Germinal center (tissue), 1 donor: ENCODE measurements around the gene TCF25.
"Not testable (repeated sequence)": the region's sequence is repeated elsewhere in the genome, so short reads cannot be mapped to it uniquely, and the experiment has no call there.

Experiments used
- DNase-seq: peaks from one replicate; pipeline ENCODE4 v3.0.0; 2012; ENCODE audit warnings: mixed read lengths, low spot score

Gene TCF25

DNA sequence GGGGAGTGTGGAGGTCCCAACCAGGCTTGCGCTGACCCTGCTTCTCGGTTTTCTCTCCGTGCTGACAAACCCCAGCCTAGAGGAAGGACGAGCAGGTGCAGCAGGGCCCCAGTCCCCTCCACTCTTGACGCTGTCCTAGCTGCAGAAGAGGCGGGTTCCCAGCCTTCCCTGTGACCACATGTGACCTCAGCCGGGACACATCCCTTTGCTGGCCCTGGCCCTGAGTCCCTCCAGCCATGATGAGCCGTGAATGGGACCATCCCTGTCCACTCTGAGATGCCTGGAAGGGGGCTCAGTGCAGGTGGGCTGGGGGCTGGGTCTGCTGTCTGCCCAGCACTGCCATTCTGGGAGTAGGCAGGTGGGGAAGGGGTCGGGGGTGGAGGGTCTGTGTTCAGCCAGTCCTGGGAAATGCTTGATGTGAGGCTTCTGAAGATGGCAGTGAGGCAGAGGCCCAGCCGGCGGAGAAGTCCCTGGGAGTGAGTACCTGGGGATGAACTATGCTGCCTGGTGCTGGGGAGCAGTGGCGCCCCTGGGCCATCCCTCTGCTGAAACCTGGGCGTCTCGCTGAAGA is 47.8 kb downstream of the TCF25 start:
- DNase-seq = no peak

DNA sequence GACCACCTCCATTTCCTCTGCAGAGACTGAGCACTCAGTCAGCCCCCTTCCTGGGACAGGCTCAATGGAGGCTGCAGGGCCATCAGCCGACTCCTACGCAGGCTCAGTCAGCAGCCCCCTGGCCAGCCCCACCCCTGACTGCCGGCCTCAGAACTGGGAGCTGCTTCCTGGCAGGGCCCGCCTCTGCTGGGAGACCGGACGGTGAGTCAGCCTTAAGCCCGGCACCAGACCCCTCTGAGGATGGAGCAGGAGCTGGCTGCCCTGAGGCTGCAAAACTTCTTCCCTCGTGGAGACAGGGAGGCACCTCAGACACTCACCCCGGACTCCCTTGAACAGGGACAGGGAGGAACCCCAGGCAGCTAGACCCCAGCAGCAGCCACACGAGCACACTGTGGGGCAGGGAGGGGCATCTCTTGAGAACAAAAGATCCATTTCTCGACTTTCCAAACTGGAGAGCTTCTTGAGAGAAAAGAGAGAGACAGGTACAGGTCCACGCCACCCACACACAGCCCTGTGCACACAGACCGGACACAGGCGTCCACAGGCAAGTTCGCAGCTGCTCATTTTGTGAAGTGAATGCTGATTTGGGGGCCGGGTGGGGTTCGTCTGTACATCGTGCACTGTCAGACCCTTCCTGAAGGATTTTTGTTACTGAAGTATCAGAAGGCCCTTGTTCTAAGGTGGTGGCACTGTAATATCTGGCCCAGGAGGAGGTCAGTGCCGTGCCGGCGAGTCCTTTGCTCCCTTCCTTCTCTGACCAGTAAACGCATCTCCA is 48.5 kb downstream of the TCF25 start:
- DNase-seq = no peak

DNA sequence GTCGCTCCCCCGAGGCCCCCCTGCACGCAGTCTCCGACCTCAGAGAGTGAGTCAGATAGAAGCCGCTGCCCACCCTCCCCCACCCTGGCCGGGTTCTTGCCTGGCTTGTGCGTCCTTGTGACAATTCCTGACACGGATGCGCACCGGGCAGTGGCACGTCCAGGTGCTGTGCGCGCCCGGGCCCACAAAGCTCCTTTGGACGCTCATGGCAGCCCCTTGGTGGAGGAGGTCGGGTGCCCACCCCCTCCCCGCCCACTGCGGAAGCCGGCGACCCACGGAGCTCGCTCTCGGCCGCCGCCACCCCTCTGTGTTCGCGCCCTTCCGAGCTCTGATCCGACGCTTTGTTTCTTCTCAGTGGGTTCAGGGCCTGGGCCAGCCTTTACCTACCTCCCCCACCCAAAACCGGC is 49.1 kb downstream of the TCF25 start:
- no peak for DNase-seq

DNA sequence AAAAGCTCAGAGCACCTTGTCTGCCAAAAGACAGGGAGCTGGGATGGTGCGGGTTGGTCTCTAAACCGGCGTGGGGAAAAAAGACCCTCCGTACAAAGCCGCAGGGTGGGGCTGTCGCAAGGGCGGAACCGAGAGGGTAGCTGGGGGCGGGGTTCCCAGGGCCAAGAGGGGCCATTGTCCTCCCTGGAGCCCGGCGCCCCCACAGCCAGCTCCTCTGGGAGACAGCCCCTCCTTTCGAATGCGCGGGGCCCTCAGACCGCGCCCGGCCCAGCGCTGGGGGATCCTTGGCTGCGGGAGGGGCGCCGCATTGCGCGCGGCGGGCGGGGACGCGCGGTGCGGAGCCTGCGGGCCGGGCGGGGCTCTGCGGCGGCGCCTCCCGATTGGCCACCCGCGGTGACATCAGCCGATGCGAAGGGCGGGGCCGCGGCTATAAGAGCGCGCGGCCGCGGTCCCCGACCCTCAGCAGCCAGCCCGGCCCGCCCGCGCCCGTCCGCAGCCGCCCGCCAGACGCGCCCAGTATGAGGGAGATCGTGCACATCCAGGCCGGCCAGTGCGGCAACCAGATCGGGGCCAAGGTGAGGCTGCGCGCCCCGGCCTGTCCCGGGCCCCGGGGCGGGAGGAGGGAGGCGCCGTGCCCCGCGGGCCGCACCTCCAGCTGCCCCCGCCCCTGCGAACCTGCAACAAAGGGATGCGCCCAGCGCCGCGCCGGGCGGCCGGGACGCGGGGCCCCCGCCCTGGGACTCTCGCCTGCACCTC is 49.7 kb downstream of the TCF25 start, which contains the start of gene TUBB3:
Gene TUBB3, plus strand, starts transcription at position 459 of the 756 bp plus-strand sequence. Its CDS starts 60 bp downstream, at position 519.
- DNase-seq = peak; percentile 93

DNA sequence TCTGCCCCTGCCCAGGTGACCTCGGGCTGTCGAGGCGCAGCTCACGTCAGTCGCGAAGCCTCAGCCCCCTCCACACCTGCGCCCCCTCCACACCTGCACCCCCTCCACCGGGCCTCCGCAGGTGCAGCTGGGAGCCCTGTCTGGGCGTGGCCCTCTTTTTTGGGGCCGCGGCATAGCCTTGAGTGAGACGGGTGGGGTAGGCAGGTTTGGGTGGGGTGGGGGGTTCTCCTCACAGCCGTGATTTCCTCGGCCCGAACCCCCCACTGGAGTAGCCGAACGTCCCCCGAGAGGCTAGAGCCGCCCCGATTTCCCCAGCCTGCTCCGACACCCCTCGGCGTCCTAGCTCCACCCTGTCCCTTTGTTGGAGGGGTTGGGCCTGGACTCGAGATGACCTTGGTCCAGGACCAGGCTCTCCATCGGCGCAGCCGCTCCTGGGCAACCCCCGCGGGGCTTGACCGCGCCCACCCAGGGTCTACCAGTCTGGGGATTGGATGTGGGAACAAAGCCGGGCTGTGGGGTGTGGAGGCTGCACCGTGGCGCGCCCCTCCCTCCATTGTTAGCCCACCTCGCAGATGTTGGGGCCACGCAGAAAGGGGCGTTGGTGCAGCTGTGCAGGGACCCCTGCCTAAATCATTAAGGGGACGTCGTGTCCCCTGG is 50.4 kb downstream of the TCF25 start:
- DNase-seq = no peak

DNA sequence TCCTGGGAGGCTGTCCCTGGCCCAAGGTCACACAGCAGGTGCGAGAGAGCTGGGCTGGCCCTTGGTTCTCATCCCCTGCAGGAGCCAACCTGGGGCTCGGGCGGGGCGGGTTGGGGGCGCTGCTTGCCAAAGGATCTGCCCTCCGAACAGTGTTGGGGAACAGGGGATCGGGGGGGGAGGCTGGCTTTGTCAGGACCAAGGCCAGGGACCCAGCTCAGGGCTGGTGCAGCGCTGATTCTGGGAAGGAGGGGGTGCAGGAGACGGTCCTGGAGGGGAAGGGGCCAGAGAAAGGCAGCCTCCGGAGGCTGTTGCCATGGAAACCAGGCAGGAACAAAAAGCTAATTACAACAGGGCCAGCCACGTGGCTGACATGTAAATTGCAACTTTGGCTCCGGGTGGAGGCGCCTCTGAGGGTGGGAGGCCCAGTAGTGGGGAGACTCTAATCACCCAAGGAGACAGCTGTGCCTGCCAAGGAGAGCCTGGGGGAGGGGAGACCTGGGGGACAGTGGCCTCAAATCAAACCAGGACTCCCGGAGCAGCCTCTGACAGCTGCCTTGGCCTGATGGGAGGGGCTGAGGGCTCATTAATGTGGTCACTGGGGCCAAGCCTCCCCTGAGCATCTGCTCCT is 51.0 kb downstream of the TCF25 start:
- DNase-seq = peak; percentile 68

DNA sequence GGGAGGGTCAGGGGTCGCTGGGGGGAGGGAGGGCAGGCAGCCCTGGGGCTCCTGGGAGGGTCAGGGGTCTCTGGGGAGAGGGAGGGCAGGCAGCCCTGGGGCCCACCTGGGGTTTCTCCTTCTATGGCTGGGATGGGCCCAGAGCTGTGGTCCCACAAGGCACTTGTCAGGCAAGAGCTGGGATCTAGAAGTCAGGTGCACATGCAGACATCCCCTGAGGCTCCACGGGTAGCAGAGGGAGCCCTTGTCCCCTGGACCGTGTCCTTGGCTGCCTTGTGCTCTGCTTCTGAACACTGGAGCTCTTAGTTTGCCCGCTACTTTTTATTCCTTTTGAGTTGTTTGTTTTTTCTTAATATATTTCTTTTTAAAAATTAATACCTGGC is 51.5 kb downstream of the TCF25 start:
- DNase-seq = peak; percentile 62

DNA sequence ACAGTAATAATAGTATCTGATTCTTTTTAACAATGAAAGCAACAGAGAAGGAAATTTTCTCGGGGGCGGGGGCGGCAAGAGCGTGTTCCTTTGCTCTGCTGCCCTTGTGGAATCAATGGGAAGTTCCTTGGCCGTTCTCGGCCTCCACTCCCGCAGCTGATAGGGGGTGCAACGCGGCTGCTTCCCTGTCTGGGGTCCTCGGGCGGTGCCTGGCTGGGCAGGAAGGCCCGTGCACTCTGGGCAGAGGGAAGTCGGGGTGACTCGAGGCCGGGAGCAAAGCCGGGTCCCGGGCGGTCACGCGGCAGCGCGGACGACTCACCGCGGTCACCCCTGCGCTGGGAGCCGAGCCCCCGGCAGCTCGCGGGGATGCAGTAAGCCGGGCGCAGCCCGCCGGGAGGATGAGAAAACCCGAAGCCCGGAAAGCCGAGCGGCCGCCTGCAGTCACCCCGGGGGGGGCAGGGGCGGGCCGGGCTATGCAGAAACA is 52.2 kb downstream of the TCF25 start:
- DNase-seq = no peak

DNA sequence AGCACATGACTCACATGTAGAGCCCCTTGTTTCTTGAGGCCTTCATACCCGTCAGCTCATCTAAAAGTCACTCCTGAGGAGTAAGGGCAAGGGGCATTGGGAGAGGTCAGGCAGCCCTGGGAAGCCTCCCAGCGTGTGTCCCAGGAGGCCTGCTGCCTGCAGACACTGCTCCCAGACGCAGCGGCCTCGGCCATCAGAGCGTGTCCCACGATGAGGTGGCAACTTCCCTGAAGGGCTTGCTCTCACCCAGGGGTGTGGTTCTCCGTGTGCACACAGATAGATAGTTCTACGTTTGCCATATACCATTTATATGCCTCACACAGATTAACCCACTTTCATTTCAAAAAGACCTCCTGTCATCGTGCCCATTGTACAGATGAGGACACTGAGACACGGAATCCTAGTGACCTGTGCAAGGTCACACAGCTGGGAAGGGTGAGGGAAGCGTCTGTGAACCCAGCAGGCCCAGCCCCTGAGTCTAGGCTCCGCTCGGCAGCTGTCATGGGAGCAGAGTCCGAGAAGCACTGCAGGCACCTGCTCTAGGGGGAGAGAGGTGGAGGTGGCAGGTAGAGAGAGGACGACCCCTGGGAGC is 58.0 kb downstream of the TCF25 start:
- DNase-seq = no peak

DNA sequence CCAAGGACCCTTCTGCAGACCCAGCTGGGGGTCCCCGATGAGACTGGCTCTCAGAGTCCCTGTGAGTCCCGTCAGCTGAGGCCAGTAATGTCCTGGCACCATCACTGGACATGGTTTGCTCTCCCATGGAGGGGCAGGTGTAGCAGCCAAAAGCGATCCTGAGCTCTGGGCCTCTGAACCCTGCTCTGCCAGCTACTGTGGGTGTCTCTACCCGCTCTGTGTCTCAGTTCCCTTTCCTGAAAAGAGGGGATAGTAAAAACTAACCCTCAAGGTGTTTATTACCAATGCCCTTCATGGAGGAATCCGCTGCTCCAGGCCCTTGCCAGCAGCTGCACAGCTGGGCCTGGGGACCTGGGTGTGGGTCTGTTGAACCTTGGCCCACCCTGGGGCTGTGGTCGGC is 58.6 kb downstream of the TCF25 start:
- no peak for DNase-seq

DNA sequence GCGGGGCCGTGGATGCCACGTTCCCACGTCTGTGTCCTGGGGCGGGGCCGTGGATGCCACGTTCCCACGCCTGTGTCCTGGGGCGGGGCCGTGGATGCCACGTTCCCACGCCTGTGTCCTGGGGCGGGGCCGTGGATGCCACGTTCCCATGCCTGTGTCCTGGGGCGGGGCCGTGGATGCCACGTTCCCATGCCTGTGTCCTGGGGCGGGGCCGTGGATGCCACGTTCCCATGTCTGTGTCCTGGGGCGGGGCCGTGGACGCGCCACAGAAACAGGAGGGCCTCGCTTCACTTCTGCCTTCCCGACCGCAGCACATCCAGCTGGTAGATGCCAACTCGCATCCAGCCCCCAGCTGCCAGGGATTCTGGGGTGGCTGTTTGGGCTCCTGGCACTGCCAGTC is 60.6 kb downstream of the TCF25 start:
- not testable (repeated sequence) for DNase-seq

DNA sequence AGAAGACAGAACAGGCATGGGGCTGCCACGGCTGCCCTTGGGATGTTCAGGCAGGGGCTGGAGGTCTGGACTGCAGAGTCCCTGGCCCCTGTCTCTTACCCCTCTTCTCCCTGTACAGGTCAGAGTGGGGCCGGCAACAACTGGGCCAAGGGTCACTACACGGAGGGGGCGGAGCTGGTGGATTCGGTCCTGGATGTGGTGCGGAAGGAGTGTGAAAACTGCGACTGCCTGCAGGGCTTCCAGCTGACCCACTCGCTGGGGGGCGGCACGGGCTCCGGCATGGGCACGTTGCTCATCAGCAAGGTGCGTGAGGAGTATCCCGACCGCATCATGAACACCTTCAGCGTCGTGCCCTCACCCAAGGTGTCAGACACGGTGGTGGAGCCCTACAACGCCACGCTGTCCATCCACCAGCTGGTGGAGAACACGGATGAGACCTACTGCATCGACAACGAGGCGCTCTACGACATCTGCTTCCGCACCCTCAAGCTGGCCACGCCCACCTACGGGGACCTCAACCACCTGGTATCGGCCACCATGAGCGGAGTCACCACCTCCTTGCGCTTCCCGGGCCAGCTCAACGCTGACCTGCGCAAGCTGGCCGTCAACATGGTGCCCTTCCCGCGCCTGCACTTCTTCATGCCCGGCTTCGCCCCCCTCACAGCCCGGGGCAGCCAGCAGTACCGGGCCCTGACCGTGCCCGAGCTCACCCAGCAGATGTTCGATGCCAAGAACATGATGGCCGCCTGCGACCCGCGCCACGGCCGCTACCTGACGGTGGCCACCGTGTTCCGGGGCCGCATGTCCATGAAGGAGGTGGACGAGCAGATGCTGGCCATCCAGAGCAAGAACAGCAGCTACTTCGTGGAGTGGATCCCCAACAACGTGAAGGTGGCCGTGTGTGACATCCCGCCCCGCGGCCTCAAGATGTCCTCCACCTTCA is 61.5 kb downstream of the TCF25 start:
- DNase-seq = no peak

DNA sequence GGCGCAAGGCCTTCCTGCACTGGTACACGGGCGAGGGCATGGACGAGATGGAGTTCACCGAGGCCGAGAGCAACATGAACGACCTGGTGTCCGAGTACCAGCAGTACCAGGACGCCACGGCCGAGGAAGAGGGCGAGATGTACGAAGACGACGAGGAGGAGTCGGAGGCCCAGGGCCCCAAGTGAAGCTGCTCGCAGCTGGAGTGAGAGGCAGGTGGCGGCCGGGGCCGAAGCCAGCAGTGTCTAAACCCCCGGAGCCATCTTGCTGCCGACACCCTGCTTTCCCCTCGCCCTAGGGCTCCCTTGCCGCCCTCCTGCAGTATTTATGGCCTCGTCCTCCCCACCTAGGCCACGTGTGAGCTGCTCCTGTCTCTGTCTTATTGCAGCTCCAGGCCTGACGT is 62.2 kb downstream of the TCF25 start:
- DNase-seq = not testable (repeated sequence)

DNA sequence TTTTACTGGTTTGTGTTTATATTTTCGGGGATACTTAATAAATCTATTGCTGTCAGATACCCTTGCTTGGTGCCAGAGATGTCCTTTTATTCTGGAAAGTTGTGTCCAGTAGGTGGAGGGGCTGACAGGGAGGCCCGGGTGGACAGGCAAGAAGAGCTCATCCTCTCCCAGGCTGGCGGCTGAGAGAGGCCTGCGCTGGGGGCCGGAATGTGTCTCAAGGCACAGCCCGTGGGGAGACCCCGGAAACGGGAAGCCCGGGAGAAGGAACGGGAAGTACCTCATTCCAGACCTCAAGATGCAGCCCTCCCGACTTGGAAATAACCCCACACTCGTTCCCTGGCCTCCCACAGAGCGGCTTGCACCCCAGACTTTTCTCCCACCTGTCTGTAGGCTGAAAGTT is 62.6 kb downstream of the TCF25 start:
- no peak for DNase-seq

DNA sequence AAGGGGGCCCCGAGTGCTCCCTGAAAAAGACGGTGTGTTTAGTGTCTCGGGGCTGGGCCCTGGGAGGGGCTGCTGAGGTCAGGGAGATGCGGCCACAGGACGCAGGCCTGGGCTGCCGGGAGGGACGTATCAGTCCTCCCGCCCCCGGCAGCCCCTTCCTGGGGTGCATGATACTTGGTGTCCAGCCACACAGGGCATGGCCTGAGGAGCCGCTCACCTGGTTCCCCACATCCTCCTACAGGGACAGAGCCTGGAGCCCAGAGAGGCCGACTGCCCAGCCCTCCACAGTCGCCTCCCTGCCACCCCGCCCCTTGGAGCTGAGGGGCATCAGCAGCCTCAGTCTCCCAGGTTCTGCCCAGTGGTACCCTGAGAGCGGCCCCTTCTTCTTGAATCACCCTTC is 63.1 kb downstream of the TCF25 start:
- DNase-seq = no peak

DNA sequence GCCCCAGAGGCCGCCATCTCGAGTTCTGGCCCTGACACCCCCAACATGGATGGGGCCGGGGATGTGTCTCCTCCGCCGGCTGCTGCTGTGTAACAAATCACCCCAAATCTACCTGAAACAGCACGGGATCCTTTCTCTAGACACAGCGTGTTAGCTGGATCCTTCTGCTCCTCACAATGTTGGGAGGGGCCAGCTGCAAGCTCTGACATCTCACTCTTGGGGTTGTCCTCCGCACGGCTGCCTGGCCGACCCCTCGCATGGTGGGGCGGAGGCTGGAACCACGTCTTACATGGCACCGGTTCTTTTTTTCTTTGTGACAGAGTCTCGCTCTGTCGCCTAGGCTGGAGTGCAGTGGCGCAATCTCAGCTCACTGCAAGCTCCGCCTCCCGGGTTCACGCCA is 63.6 kb downstream of the TCF25 start:
- no peak for DNase-seq

DNA sequence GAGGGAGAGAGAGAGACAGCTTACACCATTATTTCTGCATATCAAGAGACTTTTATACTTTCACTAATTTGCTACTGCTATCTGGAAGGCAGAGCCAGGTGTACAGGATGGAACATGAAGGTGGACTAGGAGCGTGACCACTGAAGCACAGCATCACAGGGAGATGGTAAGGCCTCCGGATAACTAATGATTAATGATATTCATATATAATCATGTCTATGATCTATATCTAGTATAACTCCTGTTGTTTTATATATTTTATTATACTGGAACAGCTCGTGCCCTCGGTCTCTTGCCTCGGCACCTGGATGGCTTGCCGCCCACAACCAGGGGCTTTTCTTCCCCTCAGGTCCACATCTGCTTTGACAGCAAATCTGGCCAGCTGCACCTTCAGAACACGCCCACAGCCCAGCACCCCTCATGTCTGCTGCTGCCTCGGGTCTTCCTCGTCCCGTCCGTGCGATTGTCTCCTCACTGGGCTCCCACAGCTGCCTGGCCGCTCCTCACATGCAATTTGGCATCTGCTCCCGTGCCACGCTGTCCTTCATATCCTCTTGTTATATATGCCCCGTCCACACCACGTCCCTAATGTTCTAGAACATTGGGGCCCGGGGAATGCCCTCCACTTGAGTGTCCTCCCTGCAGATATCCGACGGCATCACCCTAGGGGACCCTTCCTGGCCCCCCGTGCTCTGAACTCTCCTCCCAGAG is 64.9 kb downstream of the TCF25 start:
- no peak for DNase-seq

DNA sequence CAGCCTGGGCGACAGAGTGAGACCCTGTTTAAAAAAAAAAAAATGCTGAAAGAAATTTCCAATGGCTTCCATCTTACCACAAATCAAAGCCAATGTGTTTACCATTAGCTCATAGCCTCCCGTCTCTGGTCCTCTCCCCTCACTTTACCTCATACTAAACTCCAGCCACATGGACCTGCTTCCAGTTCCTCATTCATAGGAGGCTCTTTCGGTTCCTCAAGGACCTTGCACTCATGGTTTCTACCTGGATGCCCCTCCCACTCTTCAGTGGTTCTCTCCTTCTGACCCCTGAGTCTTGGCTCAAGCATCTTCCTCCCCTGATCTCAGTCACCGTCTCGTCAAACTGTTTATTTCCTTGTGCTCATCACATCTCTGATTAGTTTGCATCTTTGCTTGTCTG is 71.4 kb downstream of the TCF25 start:
- DNase-seq = peak; percentile 60

DNA sequence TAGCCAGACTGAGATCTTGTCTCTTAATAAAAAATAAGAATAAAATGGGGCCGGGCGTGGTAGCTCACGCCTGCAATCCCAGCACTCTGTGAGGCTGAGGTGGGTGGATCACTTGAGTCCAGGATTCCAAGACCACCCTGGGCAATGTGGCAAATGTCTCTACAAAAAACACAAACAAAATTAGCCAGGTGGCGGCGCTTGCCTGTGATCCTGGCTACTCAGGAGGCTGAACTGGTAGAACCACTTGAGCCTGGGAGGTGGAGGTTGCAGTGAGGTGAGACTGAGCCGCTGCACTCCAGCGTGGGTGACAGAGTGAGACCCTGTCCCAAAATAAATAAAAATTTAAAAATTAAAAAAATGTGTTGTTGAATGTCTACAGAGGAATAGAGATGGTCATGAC is 72.3 kb downstream of the TCF25 start:
- no peak for DNase-seq

DNA sequence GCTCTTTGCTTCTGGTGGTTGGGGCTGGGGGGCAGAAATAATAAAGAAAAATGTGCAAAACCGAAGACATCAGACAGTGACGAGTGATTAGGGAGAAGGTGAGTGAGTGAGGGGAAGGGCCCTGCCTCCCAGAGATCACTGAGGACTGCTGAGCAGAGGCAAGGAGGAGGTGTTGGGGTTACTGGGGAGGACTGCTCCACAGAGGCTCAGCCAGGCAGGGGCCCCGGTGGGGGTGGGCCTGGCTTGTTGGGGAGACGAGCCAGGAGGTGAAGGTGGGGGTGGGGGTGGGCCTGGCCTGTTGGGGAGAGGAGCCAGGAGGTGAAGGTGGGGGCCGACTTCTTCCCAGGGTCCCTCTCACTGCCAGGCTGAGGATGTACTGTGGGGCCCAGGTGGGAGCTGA is 73.1 kb downstream of the TCF25 start:
- DNase-seq = no peak
